ENCODE data around the gene SPSB1.

The SPSB1 gene

DNA sequence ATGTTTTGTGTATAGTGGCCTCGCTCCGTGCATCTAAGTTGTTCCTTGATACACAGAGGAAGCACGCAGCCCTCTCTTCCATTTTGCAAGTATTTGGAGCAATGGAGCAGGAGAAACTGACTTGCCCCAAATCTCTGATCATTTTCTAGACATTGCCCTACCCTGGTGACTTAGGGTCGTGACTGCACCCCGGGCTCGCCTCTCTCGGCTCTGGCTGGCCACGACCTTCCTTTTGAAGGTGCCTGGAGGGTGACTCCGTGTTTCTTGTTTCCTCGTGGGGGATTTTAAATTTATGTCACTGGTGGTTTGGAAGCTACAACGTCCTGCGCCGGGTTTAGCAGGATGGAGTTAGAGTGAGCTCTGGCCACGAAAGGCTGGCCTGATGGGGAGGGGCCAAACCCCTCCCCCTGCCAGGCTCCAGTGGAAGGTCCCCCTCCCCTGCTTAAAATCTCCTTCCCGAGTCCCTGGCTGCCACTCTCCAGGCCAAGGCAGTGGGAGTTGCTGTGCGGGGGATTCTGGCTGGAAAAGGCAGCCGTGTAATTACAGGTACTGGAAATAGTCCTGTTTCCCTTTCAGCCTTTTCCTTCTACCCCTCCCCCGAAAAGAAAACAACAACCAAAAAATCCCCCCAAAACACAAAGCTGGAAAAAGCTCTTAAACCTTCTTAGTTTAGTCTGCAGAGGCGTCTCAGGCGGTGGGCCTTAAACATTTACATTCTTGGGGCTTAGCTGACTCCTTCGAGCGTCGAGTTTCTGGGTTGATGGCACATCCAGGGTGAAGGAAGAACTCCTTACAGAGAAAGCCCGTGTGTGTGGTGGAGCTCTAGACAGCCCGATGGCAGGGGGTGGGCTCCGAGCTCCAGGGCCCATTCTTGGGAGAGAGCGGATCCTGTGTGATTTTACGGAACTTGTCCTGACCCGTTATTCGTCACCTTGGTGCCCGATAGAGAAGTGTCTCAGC, 28.1 kb downstream of the SPSB1 start:
- no peak for DNase-seq

GRCh38 chr1:9321480-9321849, 28.8 kb downstream of the SPSB1 start:
- DNase-seq = no peak

DNA sequence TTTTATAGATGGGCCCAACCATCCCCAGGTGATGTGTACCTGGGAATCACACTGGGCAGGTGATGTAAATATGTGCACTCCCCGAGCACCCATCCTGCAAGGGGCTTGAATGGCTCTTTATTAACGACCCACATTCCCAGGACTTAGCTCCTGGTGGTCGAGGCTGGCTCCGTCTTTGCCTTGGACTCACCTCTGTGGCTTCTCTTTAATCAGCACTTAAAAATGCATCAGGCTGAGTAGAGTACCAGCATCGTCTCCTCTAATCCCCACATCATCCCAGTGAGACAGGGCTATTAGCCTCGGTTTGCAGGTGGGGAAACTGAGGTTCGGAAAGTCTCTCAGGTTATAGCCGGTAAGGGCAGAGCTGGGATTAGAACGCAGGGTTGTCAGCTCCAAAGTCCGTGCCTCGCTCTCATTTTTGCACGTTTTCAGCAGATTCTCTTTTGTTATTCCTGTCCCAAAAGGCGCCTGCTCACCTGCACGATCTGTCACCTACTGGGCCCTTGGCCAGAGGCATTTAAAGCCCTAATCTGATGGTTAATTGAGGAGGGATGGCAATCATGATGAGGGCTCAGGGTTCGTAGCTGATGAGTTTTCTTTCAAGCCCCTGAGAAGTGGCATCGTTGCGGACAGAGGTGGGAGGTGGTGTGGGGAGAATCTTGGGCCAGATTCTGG, 29.4 kb downstream of the SPSB1 start:
- DNase-seq = no peak

DNA sequence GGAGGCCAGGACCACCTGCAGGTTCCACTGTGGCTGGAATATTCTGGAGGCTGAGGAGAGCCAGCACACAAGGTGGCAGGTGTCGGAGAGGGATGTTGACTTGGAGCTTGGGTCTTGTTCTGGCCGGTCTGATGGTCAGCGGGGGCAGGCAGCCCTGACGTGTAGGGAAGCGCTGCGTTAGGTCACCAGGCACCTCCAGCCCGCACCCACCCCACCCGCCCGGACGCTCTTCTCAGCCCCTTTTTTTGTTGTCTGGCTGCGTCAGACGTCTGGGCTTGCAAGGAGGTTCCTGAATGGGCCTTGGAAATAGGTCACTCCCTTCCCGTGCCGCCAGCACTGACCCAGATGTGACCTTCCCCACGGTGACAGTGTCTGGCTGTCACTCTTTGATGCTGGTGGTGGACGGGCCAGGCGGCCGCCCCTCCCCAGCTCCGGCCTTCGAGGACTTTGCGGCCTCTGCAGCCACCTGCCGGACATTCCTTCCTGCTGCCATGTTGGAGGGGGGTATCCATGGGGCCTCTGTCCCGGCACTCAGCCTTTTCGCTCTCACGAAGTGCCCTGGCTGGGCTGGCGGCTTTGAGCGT, 30.1 kb downstream of the SPSB1 start:
- no peak for DNase-seq

GRCh38 chr1:9324246-9325096, 31.8 kb downstream of the SPSB1 start:
- DNase-seq = no peak

DNA sequence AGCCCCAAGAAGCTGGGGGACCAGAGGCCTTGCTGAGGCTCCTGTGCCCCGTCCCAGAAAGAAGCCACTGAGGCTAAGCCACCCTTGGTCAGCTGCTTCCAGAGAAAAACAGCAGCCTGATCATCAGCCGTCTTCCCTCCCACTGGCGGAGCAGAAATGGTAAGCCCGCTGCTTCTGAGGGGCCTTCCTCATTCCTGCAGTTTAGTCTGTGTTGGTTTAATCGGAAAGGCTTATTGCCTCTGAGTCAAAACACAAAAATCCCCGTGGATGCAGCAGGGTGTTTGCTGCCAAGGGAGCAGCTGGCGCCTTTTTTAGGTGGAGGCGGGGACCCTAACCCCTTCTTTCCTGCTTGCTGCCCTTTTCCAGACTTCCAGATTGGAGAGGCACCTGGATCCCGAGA, 33.9 kb downstream of the SPSB1 start:
- DNase-seq = no peak

DNA sequence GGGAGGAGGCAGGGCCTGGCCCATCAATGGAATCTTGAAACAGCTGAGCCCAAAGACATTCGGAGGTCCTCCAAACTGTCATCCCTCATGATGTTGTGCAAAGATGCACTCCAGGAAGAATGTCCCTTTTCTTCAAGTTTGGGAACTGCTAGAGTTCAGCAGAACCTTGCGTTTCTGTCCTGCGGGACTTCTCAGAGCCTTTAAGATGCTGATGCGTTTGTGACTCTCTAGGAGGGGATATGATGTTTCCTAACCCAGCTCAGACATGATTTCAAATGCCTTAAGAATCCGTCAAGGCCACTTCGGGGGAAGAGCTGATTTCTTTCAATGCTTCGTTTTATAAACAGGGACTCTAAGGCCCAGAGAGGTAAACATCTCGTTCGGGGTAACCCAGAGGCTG, 35.5 kb downstream of the SPSB1 start:
- DNase-seq = no peak

DNA sequence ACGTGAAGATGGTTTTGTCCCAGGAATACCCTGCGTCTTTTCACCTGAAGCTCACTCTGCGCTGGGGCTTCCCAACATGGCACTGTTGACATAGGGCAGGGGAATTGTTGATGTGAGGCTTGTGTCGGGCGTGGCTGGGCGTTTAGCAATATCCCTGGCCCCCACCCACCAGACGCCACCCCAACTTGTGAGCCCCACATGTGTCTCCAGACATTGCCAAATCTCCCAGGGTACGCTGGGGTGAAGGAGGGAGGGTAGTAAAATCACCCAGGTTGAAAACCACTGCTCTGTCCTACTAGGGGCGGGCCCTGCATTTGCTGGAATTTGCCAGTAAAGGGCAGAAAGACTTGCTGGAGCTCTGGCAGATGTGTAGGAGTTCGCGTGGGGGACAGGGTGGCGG, 36.0 kb downstream of the SPSB1 start:
- no peak for DNase-seq

GRCh38 chr1:9331016-9331415, 38.3 kb downstream of the SPSB1 start:
- no peak for DNase-seq

- DNase-seq = no peak
Measured at GRCh38 chr1:9331558-9332346, 39.1 kb downstream of the SPSB1 start.

DNA sequence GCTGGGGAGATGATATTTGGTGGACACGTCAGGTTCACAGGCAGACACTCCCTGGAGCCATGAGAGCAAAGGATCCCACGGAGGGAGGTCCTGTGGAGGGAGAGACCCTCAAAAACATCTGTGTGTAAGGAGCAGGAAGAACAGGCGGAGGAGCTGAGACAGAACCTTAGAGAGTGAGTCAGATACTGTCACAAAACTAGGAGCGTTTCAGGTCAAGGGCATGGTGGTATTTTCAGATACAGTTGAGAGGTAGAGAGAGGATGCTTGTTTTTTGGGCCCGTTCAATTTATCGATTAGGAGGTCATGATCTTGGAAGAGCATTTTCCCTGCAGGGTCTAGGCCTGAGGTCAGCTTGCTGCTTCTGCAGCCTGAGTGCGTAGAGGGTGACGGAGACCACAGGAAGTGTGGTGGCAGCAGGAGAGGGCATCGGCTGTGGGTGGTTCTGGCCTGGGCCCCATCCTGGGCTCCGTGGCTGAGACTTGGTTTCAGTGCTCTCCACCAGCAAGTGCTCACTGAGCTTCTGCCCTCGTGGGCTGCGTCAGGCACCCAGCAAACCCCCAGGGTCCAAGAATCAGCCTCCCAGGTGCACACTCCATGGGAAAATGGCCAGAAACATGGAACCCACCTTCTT, 39.9 kb downstream of the SPSB1 start:
- DNase-seq = no peak

GRCh38 chr1:9338397-9339246, 45.9 kb downstream of the SPSB1 start:
- no peak for DNase-seq

DNA sequence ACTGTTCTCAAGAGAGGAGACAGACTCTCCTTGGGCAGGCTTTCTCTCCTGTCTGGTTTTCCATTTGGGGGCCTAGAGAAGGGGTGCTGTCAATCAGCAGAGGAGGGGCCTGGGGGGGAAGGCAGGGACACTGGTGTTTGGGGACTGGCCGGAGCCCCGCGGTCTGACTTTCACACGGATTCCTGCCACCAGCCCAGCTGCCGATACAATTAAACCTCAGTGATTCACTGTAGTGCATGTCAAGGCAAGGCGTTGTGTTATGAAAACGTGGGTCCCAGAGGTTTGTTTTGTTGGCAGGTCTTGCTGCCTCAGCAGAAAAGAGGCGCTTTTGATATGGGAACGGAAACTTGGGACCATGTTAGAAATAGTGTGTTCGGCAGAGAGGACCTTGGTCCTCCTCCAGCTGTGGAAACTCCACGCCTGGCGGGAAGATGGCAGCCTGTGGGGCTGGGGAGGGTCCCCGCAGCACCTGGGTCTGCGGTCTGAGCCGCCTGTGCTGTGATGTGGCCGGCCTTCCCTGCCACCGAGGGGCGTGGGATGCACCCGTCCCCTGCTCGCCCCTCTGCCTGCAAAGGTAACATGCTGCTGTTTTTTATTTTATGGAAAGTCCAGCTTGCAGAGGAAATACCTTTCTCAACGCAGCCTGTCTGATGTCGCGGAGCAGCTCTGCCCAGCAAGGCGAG, 47.6 kb downstream of the SPSB1 start:
- DNase-seq = no peak

DNA sequence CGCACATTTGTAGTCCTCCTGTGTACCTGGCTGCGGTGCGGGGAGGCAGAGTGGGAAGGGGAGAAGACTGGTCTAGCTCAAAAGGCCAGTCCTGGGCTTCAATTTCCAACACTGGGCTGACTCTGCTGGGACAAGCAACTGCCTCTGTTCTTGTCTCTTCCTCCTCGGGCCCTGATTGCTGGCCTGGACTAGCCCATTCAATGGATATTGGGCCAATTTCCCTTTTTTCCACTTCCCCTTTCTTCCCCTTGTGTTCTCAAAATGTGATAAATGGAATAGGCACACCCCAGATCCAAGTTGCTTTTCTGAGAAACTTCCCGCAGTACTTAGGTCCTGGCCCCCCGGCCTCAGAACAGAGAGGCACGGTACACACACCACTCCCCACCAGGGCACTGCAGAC, 48.2 kb downstream of the SPSB1 start:
- no peak for DNase-seq

- DNase-seq = no peak
Measured at GRCh38 chr1:9341301-9341845, 48.7 kb downstream of the SPSB1 start.

GRCh38 chr1:9343269-9343668, 50.6 kb downstream of the SPSB1 start:
- DNase-seq = no peak

GRCh38 chr1:9344426-9345200, 51.9 kb downstream of the SPSB1 start:
- no peak for DNase-seq

GRCh38 chr1:9345471-9345870, 52.8 kb downstream of the SPSB1 start:
- DNase-seq = no peak

DNA sequence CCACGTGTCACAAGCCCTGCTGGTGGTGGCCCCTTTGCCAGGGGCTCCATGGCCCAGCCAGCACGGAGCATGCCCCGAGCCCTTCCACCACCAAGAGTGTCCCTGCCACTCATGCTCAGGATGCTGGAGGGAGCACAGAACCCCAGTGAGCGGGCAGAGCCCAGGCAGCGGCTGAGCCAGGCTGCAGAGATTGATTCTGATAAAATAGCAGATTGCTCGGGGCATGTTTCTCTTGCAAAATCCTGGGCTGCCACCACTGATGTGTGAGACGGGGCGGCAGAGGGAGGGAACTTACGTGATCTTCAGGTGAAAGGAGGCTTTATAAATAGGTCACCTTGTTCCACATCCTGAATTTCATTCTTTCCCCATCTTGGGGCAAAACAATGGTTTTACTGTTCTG, 53.2 kb downstream of the SPSB1 start:
- DNase-seq = no peak

Data from cortex of kidney (tissue), 1 donor.